Measurements from ENCODE around the gene OR2H2. TPM values are rescaled to one million over a fixed set of nuclear protein-coding genes. Genes with fewer than 3 reads are reported as not detected.

OR2H2 gene
- total and polyA plus RNA-seq, 2 experiments from 2014 or later: 0.86 TPM; not detected in 1

DNA sequence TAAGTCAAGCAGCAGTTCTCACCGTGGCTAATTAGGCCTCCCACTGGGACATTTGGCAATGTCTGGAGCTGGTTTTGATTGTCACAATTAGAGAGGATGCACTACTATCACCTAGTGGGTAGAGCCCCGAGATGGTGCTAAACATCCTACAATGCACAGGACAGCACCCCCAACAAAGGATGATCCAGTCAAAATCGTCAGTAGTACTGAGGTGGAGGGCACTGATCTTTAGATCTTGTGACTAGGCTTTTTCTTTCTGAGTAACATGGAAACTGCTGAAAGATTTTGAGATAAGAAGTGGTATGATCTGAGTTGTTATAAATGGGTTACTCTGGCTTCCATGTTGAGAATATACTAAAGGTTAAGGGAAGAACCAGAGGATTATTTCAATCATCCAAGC is 37.3 kb upstream of the OR2H2 start:
- Mint-ChIP-seq H3K4me1 (no peaks in the 10 kb centered on the region; the same call in 2 of the 3 replicates), H3K27ac (no peak overlapping the region), H3K9me3 (no peaks in the 10 kb centered on the region), H3K36me3 (ENCODE audit: low read depth) (no peaks in the 10 kb centered on the region), H3K27me3 (ENCODE audit: insufficient read depth, low read depth, poor library complexity) (peaks cover 2% of the 10 kb centered on the region), H3K4me3 (no peak overlapping the region)
- no peak overlapping the region for H3K27ac ChIP-seq (ENCODE audit: low read depth)
- H4K20me1 ChIP-seq (replicated peaks; ENCODE audit: insufficient read depth): no peaks in the 10 kb centered on the region
- no peak overlapping the region for H3K4me2 ChIP-seq
- peaks cover 9% of the 10 kb centered on the region for H3K27me3 ChIP-seq (ENCODE audit: insufficient read depth)
- H3K9me2 ChIP-seq (ENCODE audit: insufficient read depth): 0 out of 2 replicates have a peak, but pooled peaks cover 4% of the 10 kb centered on the region
- H3K4me3 ChIP-seq: no peak overlapping the region
- DNase-seq (ENCODE audit: low spot score) (no peak), ATAC-seq (no peak)
- no peak overlapping the region for H2AFZ ChIP-seq
- no peak for TF ChIP-seq POLR2AphosphoS5 (IDR thresholded peaks at IDR 0.05; ENCODE audit: low read depth)
- no peak for TF ChIP-seq STAT1 (IDR thresholded peaks at IDR 0.05; ENCODE audit: unreplicated experiment)
- TF ChIP-seq ZNF114 (CRISPR knock-in tag; IDR thresholded peaks at IDR 0.05): no peak
- TF ChIP-seq, protein P1, sequence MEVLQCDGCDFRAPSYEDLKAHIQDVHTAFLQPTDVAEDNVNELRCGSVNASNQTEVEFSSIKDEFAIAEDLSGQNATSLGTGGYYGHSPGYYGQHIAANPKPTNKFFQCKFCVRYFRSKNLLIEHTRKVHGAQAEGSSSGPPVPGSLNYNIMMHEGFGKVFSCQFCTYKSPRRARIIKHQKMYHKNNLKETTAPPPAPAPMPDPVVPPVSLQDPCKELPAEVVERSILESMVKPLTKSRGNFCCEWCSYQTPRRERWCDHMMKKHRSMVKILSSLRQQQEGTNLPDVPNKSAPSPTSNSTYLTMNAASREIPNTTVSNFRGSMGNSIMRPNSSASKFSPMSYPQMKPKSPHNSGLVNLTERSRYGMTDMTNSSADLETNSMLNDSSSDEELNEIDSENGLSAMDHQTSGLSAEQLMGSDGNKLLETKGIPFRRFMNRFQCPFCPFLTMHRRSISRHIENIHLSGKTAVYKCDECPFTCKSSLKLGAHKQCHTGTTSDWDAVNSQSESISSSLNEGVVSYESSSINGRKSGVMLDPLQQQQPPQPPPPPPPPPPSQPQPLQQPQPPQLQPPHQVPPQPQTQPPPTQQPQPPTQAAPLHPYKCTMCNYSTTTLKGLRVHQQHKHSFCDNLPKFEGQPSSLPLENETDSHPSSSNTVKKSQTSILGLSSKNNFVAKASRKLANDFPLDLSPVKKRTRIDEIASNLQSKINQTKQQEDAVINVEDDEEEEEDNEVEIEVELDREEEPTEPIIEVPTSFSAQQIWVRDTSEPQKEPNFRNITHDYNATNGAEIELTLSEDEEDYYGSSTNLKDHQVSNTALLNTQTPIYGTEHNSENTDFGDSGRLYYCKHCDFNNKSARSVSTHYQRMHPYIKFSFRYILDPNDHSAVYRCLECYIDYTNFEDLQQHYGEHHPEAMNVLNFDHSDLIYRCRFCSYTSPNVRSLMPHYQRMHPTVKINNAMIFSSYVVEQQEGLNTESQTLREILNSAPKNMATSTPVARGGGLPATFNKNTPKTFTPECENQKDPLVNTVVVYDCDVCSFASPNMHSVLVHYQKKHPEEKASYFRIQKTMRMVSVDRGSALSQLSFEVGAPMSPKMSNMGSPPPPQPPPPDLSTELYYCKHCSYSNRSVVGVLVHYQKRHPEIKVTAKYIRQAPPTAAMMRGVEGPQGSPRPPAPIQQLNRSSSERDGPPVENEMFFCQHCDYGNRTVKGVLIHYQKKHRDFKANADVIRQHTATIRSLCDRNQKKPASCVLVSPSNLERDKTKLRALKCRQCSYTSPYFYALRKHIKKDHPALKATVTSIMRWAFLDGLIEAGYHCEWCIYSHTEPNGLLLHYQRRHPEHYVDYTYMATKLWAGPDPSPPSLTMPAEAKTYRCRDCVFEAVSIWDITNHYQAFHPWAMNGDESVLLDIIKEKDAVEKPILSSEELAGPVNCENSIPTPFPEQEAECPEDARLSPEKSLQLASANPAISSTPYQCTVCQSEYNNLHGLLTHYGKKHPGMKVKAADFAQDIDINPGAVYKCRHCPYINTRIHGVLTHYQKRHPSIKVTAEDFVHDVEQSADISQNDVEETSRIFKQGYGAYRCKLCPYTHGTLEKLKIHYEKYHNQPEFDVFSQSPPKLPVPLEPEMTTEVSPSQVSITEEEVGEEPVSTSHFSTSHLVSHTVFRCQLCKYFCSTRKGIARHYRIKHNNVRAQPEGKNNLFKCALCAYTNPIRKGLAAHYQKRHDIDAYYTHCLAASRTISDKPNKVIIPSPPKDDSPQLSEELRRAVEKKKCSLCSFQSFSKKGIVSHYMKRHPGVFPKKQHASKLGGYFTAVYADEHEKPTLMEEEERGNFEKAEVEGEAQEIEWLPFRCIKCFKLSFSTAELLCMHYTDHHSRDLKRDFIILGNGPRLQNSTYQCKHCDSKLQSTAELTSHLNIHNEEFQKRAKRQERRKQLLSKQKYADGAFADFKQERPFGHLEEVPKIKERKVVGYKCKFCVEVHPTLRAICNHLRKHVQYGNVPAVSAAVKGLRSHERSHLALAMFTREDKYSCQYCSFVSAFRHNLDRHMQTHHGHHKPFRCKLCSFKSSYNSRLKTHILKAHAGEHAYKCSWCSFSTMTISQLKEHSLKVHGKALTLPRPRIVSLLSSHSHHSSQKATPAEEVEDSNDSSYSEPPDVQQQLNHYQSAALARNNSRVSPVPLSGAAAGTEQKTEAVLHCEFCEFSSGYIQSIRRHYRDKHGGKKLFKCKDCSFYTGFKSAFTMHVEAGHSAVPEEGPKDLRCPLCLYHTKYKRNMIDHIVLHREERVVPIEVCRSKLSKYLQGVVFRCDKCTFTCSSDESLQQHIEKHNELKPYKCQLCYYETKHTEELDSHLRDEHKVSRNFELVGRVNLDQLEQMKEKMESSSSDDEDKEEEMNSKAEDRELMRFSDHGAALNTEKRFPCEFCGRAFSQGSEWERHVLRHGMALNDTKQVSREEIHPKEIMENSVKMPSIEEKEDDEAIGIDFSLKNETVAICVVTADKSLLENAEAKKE (CRISPR knock-in tag; IDR thresholded peaks at IDR 0.05): no peak
- TF ChIP-seq EZH2phosphoT487 (IDR thresholded peaks at IDR 0.05; ENCODE audit: unreplicated experiment): no peak
- TF ChIP-seq, protein P2, sequence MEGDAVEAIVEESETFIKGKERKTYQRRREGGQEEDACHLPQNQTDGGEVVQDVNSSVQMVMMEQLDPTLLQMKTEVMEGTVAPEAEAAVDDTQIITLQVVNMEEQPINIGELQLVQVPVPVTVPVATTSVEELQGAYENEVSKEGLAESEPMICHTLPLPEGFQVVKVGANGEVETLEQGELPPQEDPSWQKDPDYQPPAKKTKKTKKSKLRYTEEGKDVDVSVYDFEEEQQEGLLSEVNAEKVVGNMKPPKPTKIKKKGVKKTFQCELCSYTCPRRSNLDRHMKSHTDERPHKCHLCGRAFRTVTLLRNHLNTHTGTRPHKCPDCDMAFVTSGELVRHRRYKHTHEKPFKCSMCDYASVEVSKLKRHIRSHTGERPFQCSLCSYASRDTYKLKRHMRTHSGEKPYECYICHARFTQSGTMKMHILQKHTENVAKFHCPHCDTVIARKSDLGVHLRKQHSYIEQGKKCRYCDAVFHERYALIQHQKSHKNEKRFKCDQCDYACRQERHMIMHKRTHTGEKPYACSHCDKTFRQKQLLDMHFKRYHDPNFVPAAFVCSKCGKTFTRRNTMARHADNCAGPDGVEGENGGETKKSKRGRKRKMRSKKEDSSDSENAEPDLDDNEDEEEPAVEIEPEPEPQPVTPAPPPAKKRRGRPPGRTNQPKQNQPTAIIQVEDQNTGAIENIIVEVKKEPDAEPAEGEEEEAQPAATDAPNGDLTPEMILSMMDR (conservative IDR thresholded peaks at IDR 0.05; ENCODE audit: low read depth in 2 of 2): no peak
- no peak for TF ChIP-seq JUNB (IDR thresholded peaks at IDR 0.05; ENCODE audit: unreplicated experiment)
- H3F3A ChIP-seq (replicated peaks; ENCODE audit: low read depth): no peaks in the 10 kb centered on the region
- H3K36me3 ChIP-seq (ENCODE audit: insufficient read depth): no peaks in the 10 kb centered on the region
- no peaks in the 10 kb centered on the region for H3K79me2 ChIP-seq (replicated peaks; ENCODE audit: insufficient read depth)
- H3K4me1 ChIP-seq (ENCODE audit: insufficient read depth): no peaks in the 10 kb centered on the region

Data from GM23338 (cell line).